Caco-2 (cell line): ENCODE measurements around the gene CDK10. TPM values are rescaled to one million over a fixed set of nuclear protein-coding genes. Genes with fewer than 3 reads are reported as not detected.
A peak's percentile ranks its signal among the peaks of the same experiment; 100 is the strongest.

ENCODE experiments used
- BruUV-seq: library from RNA; stranded (reverse); fragments of 400-500 nt; replicated peaks from 2 replicates; lab custom pipeline; 2021; lab: Mats Ljungman, UMichigan
- CTCF ChIA-PET: fragments of 300-600 bp; sonication (Branson Sonifier 250); formaldehyde crosslinking; loops from one replicate; lab custom pipeline; 2022; ENCODE audit warnings: antibody characterized with exemption; lab: Charles Lee
- POLR2A ChIA-PET: fragments of 300-600 bp; sonication (Branson Sonifier 250); formaldehyde crosslinking; loops from one replicate; lab custom pipeline; 2022; ENCODE audit warnings: antibody characterized with exemption; lab: Charles Lee
- DNase-seq, 2 experiments: peaks; one replicate each; pipeline versions ENCODE4 v3.0.0 to v3.0.0-alpha.2; 2020 to 2022
- H3K27me3 ChIP-seq: replicated peaks from 2 replicates; pipeline ENCODE4 v1.6.0; 2011; ENCODE audit warnings: low read length; ENCODE audit not compliant: control insufficient read depth, insufficient read depth
- H3K36me3 ChIP-seq: 2 replicates; pipeline ENCODE4 v1.5.1; 2011; ENCODE audit warnings: low read length; ENCODE audit not compliant: control insufficient read depth, insufficient read depth
- H3K4me1 ChIP-seq: fragments of 250-450 bp; sonication (Bioruptor Pico); 2 replicates; pipeline ENCODE4 v1.5.1; 2020; ENCODE audit warnings: mild to moderate bottlenecking
- H3K4me3 ChIP-seq: 2 replicates; pipeline ENCODE4 v1.5.1; 2011; ENCODE audit warnings: low read depth, mild to moderate bottlenecking, control low read depth, low read length
- H3K9me3 ChIP-seq: fragments of 250-450 bp; sonication (Bioruptor Pico); 2 replicates; pipeline ENCODE4 v1.5.1; 2020; ENCODE audit warnings: mild to moderate bottlenecking, moderate library complexity
- H3K27ac Mint-ChIP-seq: one replicate; pipeline ENCODE4 v1.8.0; 2022; ENCODE audit warnings: mixed read lengths; ENCODE audit not compliant: unreplicated experiment
- H3K27me3 Mint-ChIP-seq: one replicate; pipeline ENCODE4 v1.8.0; 2022; ENCODE audit warnings: mixed read lengths; ENCODE audit not compliant: insufficient read depth, unreplicated experiment
- H3K36me3 Mint-ChIP-seq: one replicate; pipeline ENCODE4 v1.8.0; 2022; ENCODE audit warnings: mild to moderate bottlenecking, mixed read lengths; ENCODE audit not compliant: insufficient read depth, unreplicated experiment
- H3K4me1 Mint-ChIP-seq: one replicate; pipeline ENCODE4 v1.8.0; 2022; ENCODE audit warnings: low read depth, mixed read lengths; ENCODE audit not compliant: unreplicated experiment
- H3K4me3 Mint-ChIP-seq: one replicate; pipeline ENCODE4 v1.8.0; 2022; ENCODE audit warnings: mild to moderate bottlenecking, moderate library complexity, mixed read lengths; ENCODE audit not compliant: unreplicated experiment
- H3K9me3 Mint-ChIP-seq: one replicate; pipeline ENCODE4 v1.8.0; 2022; ENCODE audit warnings: mixed read lengths; ENCODE audit not compliant: unreplicated experiment
- CTCF ChIP-seq, 2 experiments: fragments of 200-600 bp in 1 of 2; IDR thresholded peaks; 1 replicate in 1 of 2; 2 replicates in 1 of 2; pipeline versions ENCODE4 v1.5.1 to v1.8.0; 2011 to 2022; ENCODE audit warnings: antibody characterized with exemption in 1 of 2, control low read depth in 1 of 2, inconsistent platforms in 1 of 2, low read depth in 1 of 2, low read length in 1 of 2, mild to moderate bottlenecking in 1 of 2, moderate library complexity in 1 of 2; ENCODE audit not compliant: insufficient read depth in 1 of 2, severe bottlenecking in 1 of 2, unreplicated experiment in 1 of 2
- intact Hi-C: fragments of 100-400 bp; cut with micrococcal nuclease; formaldehyde crosslinking; loops from one replicate; pipeline ENCODE4 v1.10.0; 2022; ENCODE audit not compliant: unreplicated experiment
- total RNA-seq: library from RNA; stranded (reverse); gene quantifications from 2 replicates; pipeline ENCODE4 v1.2.3, GENCODE V29; 2022

CDK10 gene
- total RNA-seq, 1 experiment from 2014 or later, result 135 TPM

DNA sequence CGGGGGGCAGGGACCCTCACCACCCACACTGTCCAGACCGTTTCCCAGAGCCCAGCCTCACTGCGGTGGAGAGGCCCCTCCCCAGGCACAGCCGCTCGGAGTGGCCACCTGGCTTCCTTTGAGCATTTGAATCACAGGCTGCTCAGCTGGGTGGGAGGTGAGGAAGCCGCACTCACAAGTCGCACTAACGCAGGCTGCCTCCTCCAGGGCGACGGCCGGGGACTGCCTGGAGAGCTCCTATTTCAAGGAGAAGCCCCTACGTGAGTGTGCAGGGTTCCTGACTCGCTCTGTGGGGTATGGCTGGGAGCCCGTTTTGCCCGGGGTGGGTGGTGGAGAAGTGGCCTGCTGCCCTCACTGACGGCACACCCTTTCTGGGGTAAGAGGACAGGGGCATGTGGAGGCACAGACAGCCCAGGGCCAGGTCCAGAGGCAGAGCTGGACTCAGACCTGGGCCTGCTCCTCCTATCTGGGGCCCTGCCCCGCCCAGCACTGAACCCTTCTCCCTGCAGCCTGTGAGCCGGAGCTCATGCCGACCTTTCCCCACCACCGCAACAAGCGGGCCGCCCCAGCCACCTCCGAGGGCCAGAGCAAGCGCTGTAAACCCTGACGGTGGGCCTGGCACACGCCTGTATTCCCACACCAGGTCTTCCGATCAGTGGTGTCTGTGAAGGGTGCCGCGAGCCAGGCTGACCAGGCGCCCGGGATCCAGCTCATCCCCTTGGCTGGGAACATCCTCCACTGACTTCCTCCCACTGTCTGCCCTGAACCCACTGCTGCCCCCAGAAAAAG, 8.8 kb downstream of the CDK10 start:
- no TSS peak for BruUV-seq
- Histone ChIP-seq H3K4me3 (no peak overlapping the region), H3K4me1 (peaks cover 4% of the 10 kb centered on the region; the same call in 1 of the 2 replicates), H3K9me3 (no peaks in the 10 kb centered on the region), H3K36me3 (peaks cover 11% of the 10 kb centered on the region), H3K27me3 (no peaks in the 10 kb centered on the region)
- POLR2A ChIA-PET, result no interaction called here
- peaks cover 7% of the 10 kb centered on the region for H3K4me1 Mint-ChIP-seq
- peak in 1 of 2 experiments; percentile 44 for DNase-seq
- H3K4me3 Mint-ChIP-seq, result no peak overlapping the region
- peak overlapping the region; percentile 73 for H3K27ac Mint-ChIP-seq
- H3K36me3 Mint-ChIP-seq, result peaks cover 92% of the 10 kb centered on the region
- H3K27me3 Mint-ChIP-seq, result no peaks in the 10 kb centered on the region
- H3K9me3 Mint-ChIP-seq, result no peaks in the 10 kb centered on the region
- TF ChIP-seq CTCF (IDR thresholded peaks at IDR 0.05; ENCODE audit: insufficient read depth in 1 of 2, low read depth in 1 of 2, low read length in 1 of 2, severe bottlenecking in 1 of 2, unreplicated experiment in 1 of 2), result no peak
- intact Hi-C loops, result no loop called here
- CTCF ChIA-PET, result no interaction called here

DNA sequence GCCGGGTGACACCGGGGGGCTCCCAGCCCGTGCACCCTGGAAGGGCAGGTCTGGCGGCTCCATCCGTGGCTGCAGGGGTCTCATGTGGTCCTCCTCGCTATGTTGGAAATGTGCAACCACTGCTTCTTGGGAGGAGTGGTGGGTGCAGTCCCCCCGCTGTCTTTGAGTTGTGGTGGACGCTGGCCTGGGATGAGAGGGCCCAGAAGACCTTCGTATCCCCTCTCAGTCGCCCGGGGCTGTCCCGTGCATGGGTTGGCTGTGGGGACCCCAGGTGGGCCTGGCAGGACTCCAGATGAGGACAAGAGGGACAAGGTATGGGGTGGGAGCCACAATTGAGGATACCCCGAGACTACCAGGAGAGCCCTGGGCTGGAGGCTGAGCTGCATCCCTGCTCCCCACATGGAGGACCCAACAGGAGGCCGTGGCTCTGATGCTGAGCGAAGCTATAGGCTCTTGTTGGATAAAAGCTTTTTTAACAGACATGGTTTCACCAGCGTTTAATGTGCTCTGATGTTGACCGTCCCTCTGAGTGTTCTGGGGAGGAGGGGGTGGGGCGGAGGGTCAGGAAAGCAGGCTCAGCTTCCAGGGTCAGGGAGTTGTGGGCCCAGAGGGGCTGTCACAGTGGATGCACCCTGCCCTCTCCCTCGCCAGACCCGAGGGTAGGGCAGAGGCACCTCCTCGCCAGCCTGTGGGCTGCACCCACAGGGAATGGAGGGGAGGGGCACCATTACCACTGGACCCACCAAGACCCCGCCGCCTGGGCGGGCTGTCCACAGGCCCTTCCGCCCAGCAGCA, 9.6 kb downstream of the CDK10 start:
- intact Hi-C loops, result no loop called here
- H3K4me1 ChIP-seq, result peaks cover 4% of the 10 kb centered on the region; the same call in 1 of the 2 replicates
- H3K4me3 ChIP-seq, result no peak overlapping the region
- POLR2A ChIA-PET, result no interaction called here
- H3K27me3 ChIP-seq, result no peaks in the 10 kb centered on the region
- H3K9me3 Mint-ChIP-seq, result no peaks in the 10 kb centered on the region
- H3K27ac Mint-ChIP-seq, result peak overlapping the region; percentile 73
- H3K36me3 Mint-ChIP-seq, result peaks cover 92% of the 10 kb centered on the region
- peaks cover 7% of the 10 kb centered on the region for H3K4me1 Mint-ChIP-seq
- peaks cover 8% of the 10 kb centered on the region for H3K36me3 ChIP-seq
- TSS peak; percentile 30 for BruUV-seq
- CTCF ChIA-PET, result no interaction called here
- no peak for TF ChIP-seq CTCF (IDR thresholded peaks at IDR 0.05; ENCODE audit: insufficient read depth in 1 of 2, low read depth in 1 of 2, low read length in 1 of 2, severe bottlenecking in 1 of 2, unreplicated experiment in 1 of 2)
- no peaks in the 10 kb centered on the region for H3K9me3 ChIP-seq
- no peak overlapping the region for H3K4me3 Mint-ChIP-seq
- H3K27me3 Mint-ChIP-seq, result no peaks in the 10 kb centered on the region
- peak in 1 of 2 experiments; percentile 40 for DNase-seq

- Histone ChIP-seq H3K36me3 (peaks cover 4% of the 10 kb centered on the region), H3K9me3 (no peaks in the 10 kb centered on the region), H3K4me3 (no peak overlapping the region), H3K4me1 (peaks cover 4% of the 10 kb centered on the region; the same call in 1 of the 2 replicates), H3K27me3 (no peaks in the 10 kb centered on the region)
- POLR2A ChIA-PET, result no interaction called here
- H3K9me3 Mint-ChIP-seq, result no peaks in the 10 kb centered on the region
- peaks cover 92% of the 10 kb centered on the region for H3K36me3 Mint-ChIP-seq
- no peak for DNase-seq
- H3K4me1 Mint-ChIP-seq, result peaks cover 7% of the 10 kb centered on the region
- no peak overlapping the region for H3K4me3 Mint-ChIP-seq
- intact Hi-C loops, result no loop called here
- no peaks in the 10 kb centered on the region for H3K27me3 Mint-ChIP-seq
- CTCF ChIA-PET, result no interaction called here
- no peak for TF ChIP-seq CTCF (IDR thresholded peaks at IDR 0.05; ENCODE audit: insufficient read depth in 1 of 2, low read depth in 1 of 2, low read length in 1 of 2, severe bottlenecking in 1 of 2, unreplicated experiment in 1 of 2)
- BruUV-seq, result no TSS peak
- H3K27ac Mint-ChIP-seq, result no peak overlapping the region
Observed at GRCh38 chr16:89696670-89697128, 10.2 kb downstream of the CDK10 start.
